ENCODE data around the gene SLC9A9.
A peak's percentile ranks its signal among the peaks of the same experiment; 100 is the strongest.

Gene SLC9A9

GRCh38 chr3:143439817-143440216 is 408.5 kb downstream of the SLC9A9 start:
- no peak for DNase-seq

- no peak for DNase-seq
These were observed 410.9 kb downstream of the SLC9A9 start for GRCh38 chr3:143437405-143437804.

GRCh38 chr3:143436231-143436930 is 411.9 kb downstream of the SLC9A9 start:
- no peak for DNase-seq

- peak in 1 of 2 donors; percentile 52 for DNase-seq
These were observed 414.4 kb downstream of the SLC9A9 start for GRCh38 chr3:143433787-143434378.

- peak; percentile 70 to 75 for DNase-seq
These were observed 417.0 kb downstream of the SLC9A9 start for GRCh38 chr3:143431298-143431697.

GRCh38 chr3:143430568-143430967 is 417.7 kb downstream of the SLC9A9 start:
- no peak for DNase-seq

GRCh38 chr3:143429628-143430514 is 418.4 kb downstream of the SLC9A9 start:
- no peak for DNase-seq

GRCh38 chr3:143428294-143428693 is 420.0 kb downstream of the SLC9A9 start:
- no peak for DNase-seq

GRCh38 chr3:143427631-143428030 is 420.6 kb downstream of the SLC9A9 start:
- DNase-seq: no peak

- DNase-seq: no peak
These were observed 423.4 kb downstream of the SLC9A9 start for GRCh38 chr3:143424874-143425273.

- DNase-seq: no peak
These were observed 426.7 kb downstream of the SLC9A9 start for GRCh38 chr3:143421556-143421955.

GRCh38 chr3:143419611-143420010 is 428.7 kb downstream of the SLC9A9 start:
- DNase-seq: no peak

GRCh38 chr3:143418391-143418790 is 429.9 kb downstream of the SLC9A9 start:
- DNase-seq: no peak

GRCh38 chr3:143416229-143416628 is 432.0 kb downstream of the SLC9A9 start:
- no peak for DNase-seq

GRCh38 chr3:143414571-143415253 is 433.6 kb downstream of the SLC9A9 start:
- DNase-seq: no peak

GRCh38 chr3:143413372-143413771 is 434.9 kb downstream of the SLC9A9 start:
- no peak for DNase-seq

GRCh38 chr3:143412084-143412483 is 436.2 kb downstream of the SLC9A9 start:
- DNase-seq: no peak

- DNase-seq: peak; percentile 42
These were observed 438.0 kb downstream of the SLC9A9 start for GRCh38 chr3:143410259-143410658.

GRCh38 chr3:143408771-143409170 is 439.5 kb downstream of the SLC9A9 start:
- no peak for DNase-seq

- no peak for DNase-seq
These were observed 445.7 kb downstream of the SLC9A9 start for GRCh38 chr3:143402602-143403001.

GRCh38 chr3:143396790-143397189 is 451.5 kb downstream of the SLC9A9 start:
- DNase-seq: no peak

GRCh38 chr3:143389388-143389787 is 458.9 kb downstream of the SLC9A9 start:
- DNase-seq: peak in 1 of 2 donors; percentile 18

- no peak for DNase-seq
These were observed 460.8 kb downstream of the SLC9A9 start for GRCh38 chr3:143387425-143387824.
